ENCODE data around the gene SLC9B1.
"Not testable (repeated sequence)": the region's sequence is repeated elsewhere in the genome, so short reads cannot be mapped to it uniquely, and the experiment has no call there.

The SLC9B1 gene

DNA sequence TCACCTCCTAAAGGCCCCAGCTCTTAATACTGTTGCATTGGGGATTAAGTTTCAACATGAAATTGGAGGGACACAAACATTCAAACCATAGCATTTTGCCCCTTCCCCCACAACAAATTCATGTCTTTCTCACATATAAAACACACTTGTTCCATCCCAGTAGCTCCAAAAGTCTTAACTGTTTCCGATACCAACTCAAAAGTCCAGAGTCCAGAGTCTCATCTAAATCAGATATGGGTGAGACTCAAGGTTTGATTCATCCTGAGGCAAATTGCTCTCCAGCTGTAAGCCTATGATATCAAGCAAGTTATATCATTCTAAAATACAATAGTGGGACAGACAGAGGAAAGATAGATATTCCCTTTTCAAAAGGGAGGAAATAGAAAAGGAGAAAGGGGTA, 8.7 kb downstream of the SLC9B1 start:
- DNase-seq: no peak

DNA sequence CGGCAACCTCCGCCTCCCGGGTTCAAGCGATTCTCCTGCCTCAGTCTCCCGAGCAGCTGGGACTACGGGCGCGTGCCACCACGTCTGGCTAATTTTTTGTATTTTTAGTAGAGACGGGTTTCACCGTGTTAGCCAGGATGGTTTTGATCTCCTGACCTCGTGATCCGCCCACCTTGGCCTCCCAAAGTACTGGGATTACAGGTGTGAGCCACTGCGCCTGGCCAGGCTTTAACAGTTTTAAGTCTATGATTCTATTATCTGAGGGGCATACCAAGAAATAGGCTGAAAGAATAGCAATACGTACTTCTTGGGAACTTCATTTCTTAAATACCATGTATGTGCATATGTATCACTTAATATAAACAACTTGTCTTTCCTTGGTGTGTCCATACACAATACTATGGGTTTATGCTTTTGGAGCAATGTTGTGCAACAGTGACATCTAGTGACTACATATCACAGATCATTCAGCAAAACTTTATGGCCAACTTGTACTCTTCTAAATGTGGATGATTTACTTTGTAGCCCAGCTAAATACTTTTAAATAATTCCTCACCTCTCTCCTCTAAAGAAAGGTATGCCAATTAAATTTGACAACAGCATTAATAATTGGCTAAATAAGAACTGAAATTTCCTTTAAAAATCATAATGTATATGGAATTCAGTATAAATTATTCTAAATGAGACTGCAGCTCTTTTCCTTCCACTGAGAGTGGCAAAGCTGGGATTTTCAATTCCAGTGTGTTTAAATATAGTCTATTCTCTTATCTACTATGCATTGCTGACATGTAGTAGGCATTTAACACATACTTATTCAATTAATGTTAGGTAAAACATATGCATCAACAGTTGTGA, 10.4 kb downstream of the SLC9B1 start:
- peak; percentile 8 for DNase-seq

DNA sequence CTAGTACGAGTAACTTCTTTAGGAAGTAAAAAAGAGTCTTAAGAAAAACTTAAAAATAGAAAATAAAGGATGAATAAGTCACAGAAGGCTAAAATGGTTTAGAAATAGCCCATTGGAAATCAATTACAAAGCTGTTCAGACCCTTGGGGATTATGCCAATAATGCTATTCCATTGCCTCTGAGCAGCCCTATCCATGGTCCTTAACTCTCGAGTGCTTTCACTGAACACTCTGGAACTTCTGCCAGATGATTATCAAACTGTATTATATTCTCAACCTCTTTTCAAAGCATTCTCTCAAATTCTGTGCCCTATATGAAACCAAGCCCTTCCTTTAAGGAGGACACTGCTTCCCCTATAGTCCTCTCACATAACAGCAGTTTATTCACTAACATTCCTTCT, 17.0 kb downstream of the SLC9B1 start:
- DNase-seq: no peak

DNA sequence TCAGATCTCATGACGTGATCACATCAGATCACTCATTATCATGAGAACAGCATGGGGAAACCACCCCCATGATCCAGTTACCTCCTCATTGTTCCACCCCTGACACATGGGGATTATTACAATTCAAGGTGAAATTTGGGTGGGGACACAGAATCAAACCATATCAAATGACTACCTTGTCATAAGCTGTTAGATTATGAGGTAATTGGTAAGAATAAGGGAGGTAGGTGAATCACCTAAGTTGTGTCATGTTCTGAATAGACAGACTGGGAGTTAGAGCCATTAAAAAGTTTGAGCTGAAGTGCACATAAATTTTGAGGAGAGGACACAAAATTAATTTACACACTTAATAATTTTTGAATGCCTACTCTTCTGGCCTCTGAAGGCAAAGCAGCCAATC, 24.7 kb downstream of the SLC9B1 start:
- no peak for DNase-seq

GRCh38 chr4:102993985-102994384, 25.5 kb downstream of the SLC9B1 start:
- DNase-seq: not testable (repeated sequence)

- no peak for DNase-seq
Observed at GRCh38 chr4:102988429-102989020, 31.0 kb downstream of the SLC9B1 start.

GRCh38 chr4:102981005-102981404, 38.5 kb downstream of the SLC9B1 start:
- DNase-seq: no peak

DNA sequence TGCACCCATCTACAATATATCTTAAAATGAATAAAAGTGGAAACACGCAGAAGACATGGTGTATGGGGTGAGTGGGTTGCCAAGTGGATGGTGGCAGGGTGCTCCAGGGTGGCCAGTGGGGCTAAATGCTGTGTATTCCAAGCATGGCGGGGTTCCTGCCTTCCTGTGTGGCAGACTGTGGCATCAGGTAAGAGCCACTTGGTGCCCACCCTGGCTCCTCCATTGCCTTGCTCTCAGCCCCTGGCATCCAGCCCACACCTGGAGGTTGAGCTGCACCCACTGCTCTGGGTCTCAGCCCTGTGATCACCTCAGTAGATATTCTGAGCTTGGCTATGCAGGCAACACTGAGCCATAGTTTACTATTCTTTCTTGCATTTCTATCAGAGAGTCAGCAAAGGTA, 57.7 kb downstream of the SLC9B1 start:
- DNase-seq: not testable (repeated sequence)

DNA sequence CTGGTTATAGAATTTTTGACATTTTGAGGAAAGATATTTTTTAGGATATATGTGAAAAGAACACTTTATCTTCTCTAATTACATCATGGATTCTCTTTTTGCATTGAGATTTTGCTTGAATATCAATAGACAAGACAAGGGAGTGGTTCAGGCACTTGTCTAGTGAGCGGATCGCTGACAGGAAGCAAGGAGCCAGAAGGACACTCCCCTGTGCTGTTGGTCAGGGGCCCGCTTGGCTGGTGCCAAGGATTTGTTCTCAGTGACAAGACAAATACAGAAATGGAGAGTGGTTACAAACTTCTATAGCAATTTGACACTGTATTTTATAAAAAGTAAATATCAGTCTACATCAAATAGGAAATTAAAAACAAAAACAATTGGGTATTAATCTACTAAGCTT, 60.0 kb downstream of the SLC9B1 start:
- DNase-seq: no peak

GRCh38 chr4:102945066-102945465, 74.4 kb downstream of the SLC9B1 start:
- no peak for DNase-seq

GRCh38 chr4:102938063-102938462, 81.4 kb downstream of the SLC9B1 start:
- not testable (repeated sequence) for DNase-seq

- no peak for DNase-seq
Observed at GRCh38 chr4:102935716-102936115, 83.8 kb downstream of the SLC9B1 start.

- DNase-seq: peak; percentile 22
Observed at GRCh38 chr4:102919697-102920096, 99.8 kb downstream of the SLC9B1 start.

GRCh38 chr4:102918859-102919258, 100.6 kb downstream of the SLC9B1 start:
- no peak for DNase-seq

DNA sequence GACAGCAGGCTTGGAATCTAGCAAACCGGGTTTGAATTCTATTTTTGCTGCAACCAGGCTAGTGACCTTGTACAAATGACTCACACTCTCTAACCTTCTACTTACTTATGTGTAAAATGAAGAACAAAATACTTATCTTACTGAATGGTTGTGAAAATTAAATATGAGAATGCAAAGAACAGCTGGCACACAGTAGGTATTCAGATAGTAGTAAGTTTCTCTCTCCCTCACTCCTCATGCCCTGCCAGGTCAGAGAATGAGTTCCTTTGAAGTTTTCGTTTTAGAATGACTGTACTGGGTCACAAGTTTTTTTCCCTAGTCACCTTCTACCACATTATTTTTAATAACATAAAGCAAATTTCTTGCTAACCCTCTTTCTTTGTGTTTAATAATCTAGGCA, 117.7 kb downstream of the SLC9B1 start:
- DNase-seq: no peak

DNA sequence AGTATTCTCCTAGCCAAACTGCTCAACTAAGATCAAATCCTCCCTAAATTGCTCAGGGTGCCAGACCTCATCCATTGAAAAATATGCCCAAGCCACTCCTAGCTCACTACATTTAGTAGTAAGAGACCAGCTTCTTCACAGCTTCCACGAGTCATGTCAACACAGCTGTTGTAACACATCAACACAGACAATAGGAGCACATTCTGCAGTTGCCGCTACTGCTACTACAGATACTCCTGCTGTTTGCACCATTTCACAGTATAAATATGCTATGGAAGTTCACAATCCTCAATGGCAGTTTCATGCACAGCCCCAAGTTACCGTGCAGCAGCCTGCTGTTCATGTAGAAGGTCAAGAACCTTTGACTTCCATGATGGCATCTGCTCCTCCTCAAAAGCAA, 121.9 kb downstream of the SLC9B1 start:
- not testable (repeated sequence) for DNase-seq

- DNase-seq: not testable (repeated sequence)
Observed at GRCh38 chr4:102896547-102896946, 123.0 kb downstream of the SLC9B1 start.

GRCh38 chr4:102889866-102890265, 129.6 kb downstream of the SLC9B1 start:
- not testable (repeated sequence) for DNase-seq

DNA sequence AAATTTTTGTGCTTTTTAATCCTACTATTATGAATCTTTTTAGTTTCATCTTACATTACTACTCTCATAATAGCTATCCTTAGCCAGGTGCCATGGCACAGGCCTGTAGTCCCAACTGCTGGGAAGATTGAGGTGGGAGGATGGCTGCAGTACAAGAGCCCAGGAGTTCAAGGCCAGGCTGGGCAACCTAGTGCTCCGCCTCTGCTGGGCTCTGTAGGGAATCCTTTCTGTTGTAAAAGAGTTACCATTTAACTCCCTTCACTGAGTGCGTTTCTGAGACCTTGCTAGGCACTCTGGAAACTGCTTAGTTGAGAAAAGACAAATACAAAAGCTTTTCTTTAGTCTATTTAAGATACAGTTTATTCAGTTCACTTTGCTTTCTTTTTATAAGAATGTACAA, 130.9 kb downstream of the SLC9B1 start:
- not testable (repeated sequence) for DNase-seq

DNA sequence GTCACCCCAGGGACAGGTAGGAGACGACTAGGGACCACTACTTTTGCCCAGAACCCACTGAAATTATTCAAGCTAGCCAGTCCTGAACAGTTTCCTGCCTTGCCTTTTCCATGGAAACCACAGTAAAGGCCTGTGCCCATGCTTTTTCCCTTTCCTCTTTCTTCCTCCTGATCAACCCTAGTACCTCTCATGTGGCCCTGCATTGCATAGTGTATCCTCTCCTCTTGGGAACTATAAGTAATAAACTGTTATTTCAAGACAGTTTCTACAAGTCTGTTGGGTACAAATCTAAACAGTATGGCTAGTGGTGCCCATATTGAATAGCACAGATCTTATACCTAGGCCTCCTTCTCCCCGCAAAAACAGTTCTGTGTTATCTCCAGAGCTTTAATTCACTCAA, 136.2 kb downstream of the SLC9B1 start:
- no peak for DNase-seq

GRCh38 chr4:102881343-102881742, 138.2 kb downstream of the SLC9B1 start:
- no peak for DNase-seq

GRCh38 chr4:102878901-102879300, 140.6 kb downstream of the SLC9B1 start:
- DNase-seq: no peak

DNA sequence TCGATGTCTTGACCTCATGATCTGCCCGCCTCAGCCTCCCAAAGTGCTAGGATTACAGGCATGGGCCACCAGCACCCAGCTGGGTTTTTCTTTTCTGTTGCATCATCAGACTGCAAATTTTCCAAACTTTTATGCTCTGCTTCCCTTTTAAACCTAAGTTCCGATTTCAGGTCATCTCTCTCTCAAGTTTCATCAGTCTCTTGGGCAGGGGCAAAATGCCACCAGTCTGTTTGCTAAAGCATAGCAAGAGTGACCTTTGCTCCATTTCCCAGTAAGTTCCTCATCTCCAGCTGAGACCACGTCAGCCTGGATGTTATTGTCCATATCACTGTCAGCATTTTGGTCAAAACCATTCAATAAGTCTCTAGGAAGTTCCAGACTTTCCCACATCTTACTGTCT, 141.2 kb downstream of the SLC9B1 start:
- DNase-seq: not testable (repeated sequence)

DNA sequence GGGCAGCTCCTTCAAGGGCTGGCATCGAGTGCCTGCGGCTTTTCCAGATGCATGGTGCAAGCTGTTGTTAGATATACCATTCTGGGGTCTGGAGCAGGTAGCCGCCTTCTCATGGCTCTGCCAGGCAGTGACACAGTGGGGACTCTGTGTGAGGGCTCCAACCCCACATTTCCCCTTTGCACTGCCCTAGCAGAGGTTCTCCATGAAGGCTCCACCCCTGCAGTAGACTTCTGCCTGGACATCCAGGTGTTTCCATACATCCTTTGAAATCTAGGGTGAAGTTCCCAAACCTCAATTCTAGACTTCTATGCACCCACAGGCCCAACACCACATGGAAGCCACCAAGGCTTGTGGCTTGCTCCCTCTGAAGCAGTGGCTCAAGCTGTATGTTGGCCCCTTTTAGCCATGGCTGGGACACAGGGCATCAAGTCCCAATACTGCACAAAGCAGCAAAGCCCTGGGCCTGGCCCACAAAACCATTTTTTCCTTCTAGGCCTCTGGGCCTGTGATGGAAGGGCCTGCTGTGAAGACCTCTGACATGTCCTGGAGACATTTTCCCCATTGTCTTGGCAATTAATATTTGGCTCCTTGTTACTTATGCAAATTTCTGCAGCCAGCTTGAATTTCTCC, 141.9 kb downstream of the SLC9B1 start:
- not testable (repeated sequence) for DNase-seq

All from NCI-H146 (cell line).